Muscle layer of colon (tissue), 2 donors: ENCODE measurements around the gene SLC17A7.
"Not testable (repeated sequence)": the region's sequence is repeated elsewhere in the genome, so short reads cannot be mapped to it uniquely, and the experiment has no call there.

Experiments
- H3K27ac ChIP-seq: one replicate; pipeline ENCODE4 v1.7.0; 2013; ENCODE audit warnings: low read depth, mild to moderate bottlenecking, low read length, moderate library complexity
- H3K27me3 ChIP-seq, 2 donors: one replicate each; pipeline ENCODE4 v1.7.0; 2013; ENCODE audit warnings: low read length in 2 of 2, mild to moderate bottlenecking in 2 of 2; ENCODE audit not compliant: insufficient read depth in 2 of 2, control insufficient read depth in 1 of 2
- H3K36me3 ChIP-seq: one replicate; pipeline ENCODE4 v1.7.0; 2013; ENCODE audit warnings: mild to moderate bottlenecking, low read length; ENCODE audit not compliant: insufficient read depth
- H3K4me1 ChIP-seq: one replicate; pipeline ENCODE4 v1.7.0; 2013; ENCODE audit warnings: mild to moderate bottlenecking, low read length; ENCODE audit not compliant: insufficient read depth
- H3K4me3 ChIP-seq, 2 donors: one replicate each; pipeline ENCODE4 v1.7.0; 2013; ENCODE audit warnings: low read length in 2 of 2, low read depth in 1 of 2, mild to moderate bottlenecking in 1 of 2, moderate library complexity in 1 of 2
- H3K9ac ChIP-seq: one replicate; pipeline ENCODE4 v1.7.0; 2013; ENCODE audit warnings: low read length
- H3K9me3 ChIP-seq: one replicate; pipeline ENCODE4 v1.7.0; 2013; ENCODE audit warnings: mild to moderate bottlenecking, low read length
- donor health status: abdominal sarcoma.
- donor health status: Adenocarcinoma of cecum.

SLC17A7 gene

DNA sequence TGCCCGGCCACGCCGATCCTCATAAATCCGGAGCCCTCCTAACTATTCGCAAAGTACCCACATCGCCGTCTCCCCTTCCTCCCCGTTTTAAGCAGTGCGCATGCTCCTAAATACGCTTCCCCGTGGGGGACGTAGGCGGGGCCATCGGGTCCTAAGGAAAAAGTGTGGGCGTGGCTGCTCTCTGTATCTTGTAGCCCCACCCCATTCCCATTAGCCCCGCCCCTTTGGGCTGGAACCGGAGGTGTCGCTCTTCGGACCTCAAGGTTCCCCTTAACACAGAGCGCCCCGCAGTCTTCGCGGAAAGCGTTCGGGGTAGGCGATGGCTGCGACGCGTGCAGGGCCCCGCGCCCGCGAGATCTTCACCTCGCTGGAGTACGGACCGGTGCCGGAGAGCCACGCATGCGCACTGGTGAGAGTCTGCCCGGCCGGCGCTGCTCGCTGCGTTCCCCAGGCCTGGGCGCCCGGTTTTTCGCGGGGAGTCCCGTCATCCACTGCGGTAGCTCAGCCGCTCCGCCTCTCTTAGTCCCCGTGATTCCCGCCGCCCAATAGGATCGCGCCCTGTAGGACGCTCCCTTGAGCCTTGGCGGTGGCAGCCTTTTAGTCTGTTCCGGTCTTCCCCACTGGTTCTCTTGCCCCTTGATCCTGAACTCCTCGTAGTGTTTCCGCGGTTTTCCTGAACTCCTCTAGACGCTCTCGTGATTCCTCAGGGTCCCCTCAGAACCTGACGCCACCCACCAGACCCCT is 11.9 kb upstream of the SLC17A7 start, which contains the start of gene ALDH16A1:
Gene ALDH16A1, plus strand, starts transcription at position 213 of the 744 bp plus-strand sequence. Its CDS starts 107 bp downstream, at position 320.
- H3K27me3 ChIP-seq = no peaks in the 10 kb centered on the region
- H3K4me3 ChIP-seq = peak within 1 kb of the TSS; percentile 40 to 91
- H3K9ac ChIP-seq = peak within 1 kb of the TSS; percentile 86
- no peaks in the 10 kb centered on the region for H3K9me3 ChIP-seq
- H3K36me3 ChIP-seq = peaks cover 10% of the 10 kb centered on the region
- H3K27ac ChIP-seq = peak within 1 kb of the TSS; percentile 75
- peaks cover 12% of the 10 kb centered on the region for H3K4me1 ChIP-seq

- Histone ChIP-seq H3K36me3 (peaks cover 12% of the 10 kb centered on the region), H3K27ac (peak within 1 kb of the TSS; percentile 75), H3K9ac (peak within 1 kb of the TSS; percentile 81), H3K4me1 (peaks cover 12% of the 10 kb centered on the region), H3K27me3 (no peaks in the 10 kb centered on the region), H3K4me3 (peak within 1 kb of the TSS; percentile 76 to 91), H3K9me3 (no peaks in the 10 kb centered on the region)
Observed at GRCh38 chr19:49451430-49452181, 10.3 kb upstream of the SLC17A7 start, which contains the start of gene PIH1D1. Gene PIH1D1, minus strand, starts transcription at chr19:49451814. Its CDS starts 240 bp downstream, at chr19:49451574.

- Histone ChIP-seq H3K27ac (no peak overlapping the region), H3K4me1 (peaks cover 12% of the 10 kb centered on the region), H3K27me3 (no peaks in the 10 kb centered on the region), H3K4me3 (peak overlapping the region in 1 of 2 donors; percentile 91), H3K9ac (no peak overlapping the region), H3K36me3 (peaks cover 15% of the 10 kb centered on the region), H3K9me3 (no peaks in the 10 kb centered on the region)
Observed at GRCh38 chr19:49450405-49450804, 9.1 kb upstream of the SLC17A7 start.

DNA sequence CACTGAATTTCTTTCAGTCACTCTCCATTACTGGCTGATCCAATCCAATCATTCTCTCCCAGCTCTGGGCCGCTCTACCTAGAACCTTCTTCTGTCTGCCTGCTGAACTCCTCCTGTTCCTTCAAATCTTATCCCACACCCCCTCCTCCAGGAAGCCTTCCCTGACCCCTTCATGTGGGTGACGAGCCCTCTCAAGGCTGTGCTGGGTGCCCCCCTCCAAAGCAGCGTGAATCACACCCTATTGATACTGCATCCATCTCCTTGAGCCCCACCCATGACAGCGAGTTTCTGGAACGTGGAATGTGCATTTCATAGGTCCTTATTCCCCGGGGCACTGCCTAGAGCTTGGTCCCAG is 7.1 kb upstream of the SLC17A7 start:
- Histone ChIP-seq H3K4me1 (peaks cover 3% of the 10 kb centered on the region), H3K27ac (no peak overlapping the region), H3K9me3 (no peaks in the 10 kb centered on the region), H3K4me3 (no peak overlapping the region), H3K27me3 (no peaks in the 10 kb centered on the region), H3K36me3 (peaks cover 15% of the 10 kb centered on the region), H3K9ac (no peak overlapping the region)

- no peak overlapping the region for H3K4me3 ChIP-seq
- no peak overlapping the region for H3K9ac ChIP-seq
- no peak overlapping the region for H3K27ac ChIP-seq
- H3K27me3 ChIP-seq = peaks cover 0 to 6% of the 10 kb centered on the region in 2 donors
- no peaks in the 10 kb centered on the region for H3K9me3 ChIP-seq
- peaks cover 15% of the 10 kb centered on the region for H3K36me3 ChIP-seq
- H3K4me1 ChIP-seq = peaks cover 3% of the 10 kb centered on the region
Observed at GRCh38 chr19:49447485-49448431, 6.4 kb upstream of the SLC17A7 start.

DNA sequence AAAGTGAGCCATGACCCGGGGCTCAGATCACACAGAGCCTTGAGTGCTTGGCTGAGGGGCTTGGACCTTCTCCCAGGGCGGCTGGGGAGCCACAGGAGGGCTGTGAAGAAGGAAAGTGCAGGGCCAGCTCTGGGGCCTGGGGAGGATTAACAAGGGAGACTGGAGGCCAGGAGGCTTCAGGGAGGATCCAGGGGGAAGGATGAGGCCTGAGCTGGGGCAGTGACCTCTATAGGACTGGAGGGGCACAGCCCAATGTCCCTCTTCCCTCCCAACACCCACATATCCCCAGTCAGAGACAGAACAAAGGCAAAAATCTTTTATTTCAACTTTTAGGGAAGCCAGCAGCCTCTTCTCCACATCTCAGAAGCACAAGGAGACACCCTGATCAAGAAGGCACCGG is 4.7 kb upstream of the SLC17A7 start:
- Histone ChIP-seq H3K27ac (no peak overlapping the region), H3K4me1 (peaks cover 3% of the 10 kb centered on the region), H3K9me3 (no peaks in the 10 kb centered on the region), H3K9ac (no peak overlapping the region), H3K27me3 (peaks cover 7 to 21% of the 10 kb centered on the region in 2 donors), H3K36me3 (peaks cover 15% of the 10 kb centered on the region), H3K4me3 (no peak overlapping the region)

GRCh38 chr19:49444100-49444700 is 2.9 kb upstream of the SLC17A7 start:
- H3K9me3 ChIP-seq, H3K9ac ChIP-seq, H3K4me3 ChIP-seq, H3K27ac ChIP-seq, H3K4me1 ChIP-seq: not testable (repeated sequence)
- Histone ChIP-seq H3K36me3 (peaks cover 12% of the 10 kb centered on the region), H3K27me3 (peaks cover 17 to 39% of the 10 kb centered on the region in 2 donors)

DNA sequence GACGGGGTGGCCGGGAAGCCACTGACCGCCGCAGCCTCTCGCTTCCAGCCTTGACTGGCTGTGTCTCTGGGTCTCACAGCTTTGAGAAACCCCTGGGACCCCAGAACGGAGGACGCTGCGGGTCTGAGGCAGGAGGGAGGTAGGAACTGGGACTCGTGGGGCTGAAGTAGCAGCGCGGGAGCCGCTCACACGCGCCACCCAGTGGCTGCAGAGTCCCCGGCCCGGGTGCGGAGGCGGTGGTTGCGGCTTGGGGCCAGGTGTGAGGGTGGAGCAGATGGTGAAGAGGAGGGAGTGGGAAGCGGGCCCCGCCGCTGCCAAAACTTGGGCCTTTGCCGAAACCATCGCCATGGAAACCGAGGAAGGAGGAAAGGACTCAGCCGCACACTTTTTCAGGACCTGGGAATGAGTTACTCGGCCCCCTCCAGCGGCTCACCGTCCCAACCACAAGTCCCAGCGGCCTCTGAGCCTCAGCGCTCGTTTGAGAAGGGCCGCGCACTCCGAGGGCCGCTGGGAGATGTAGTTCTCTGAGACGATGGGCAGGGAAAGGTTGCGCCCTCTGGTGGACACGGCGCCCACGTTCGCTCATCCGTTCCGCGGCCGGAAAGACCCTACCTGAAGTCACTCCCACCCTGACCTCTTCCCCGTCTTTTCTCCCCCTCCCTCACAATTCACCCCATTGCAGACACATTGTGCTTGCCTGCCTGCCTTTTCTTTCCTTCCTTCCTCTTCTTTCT is 2.2 kb upstream of the SLC17A7 start:
- H3K27me3 ChIP-seq = peaks cover 23 to 45% of the 10 kb centered on the region in 2 donors
- peak overlapping the region; percentile 57 to 67 for H3K4me3 ChIP-seq
- no peak overlapping the region for H3K9ac ChIP-seq
- no peak overlapping the region for H3K27ac ChIP-seq
- H3K4me1 ChIP-seq = no peaks in the 10 kb centered on the region
- H3K9me3 ChIP-seq = no peaks in the 10 kb centered on the region
- H3K36me3 ChIP-seq = peaks cover 5% of the 10 kb centered on the region

DNA sequence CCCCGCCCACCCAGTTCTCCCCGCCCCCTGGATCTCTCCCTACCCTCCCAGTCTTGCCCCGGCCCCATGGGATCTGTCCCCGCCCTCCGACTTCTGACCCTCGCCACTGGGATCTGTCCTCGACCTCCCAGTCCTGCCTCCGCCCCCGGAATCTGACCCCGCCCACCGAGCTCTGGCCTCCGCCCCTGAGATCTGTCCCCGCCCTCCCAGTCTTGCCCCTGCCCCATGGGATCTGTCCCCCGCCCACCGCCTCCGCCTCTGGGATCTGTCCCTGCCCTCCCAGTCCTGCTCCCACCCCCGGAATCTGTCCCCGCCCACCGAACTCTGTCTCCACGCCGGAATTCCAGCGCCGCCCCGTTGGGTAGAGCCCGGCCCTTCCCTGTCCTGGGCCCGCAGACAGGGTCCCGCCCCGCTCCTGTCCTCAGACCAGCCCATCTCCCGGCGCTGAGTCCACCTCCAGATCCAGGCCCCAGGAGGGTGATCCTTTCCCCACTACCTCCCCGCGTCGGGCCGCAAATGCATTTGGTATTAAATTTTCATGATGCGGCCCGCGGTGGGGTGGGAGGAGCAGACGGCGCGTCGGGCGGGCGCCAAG is 1.5 kb upstream of the SLC17A7 start:
- H3K4me1 ChIP-seq = no peaks in the 10 kb centered on the region
- no peaks in the 10 kb centered on the region for H3K9me3 ChIP-seq
- H3K36me3 ChIP-seq = peaks cover 4% of the 10 kb centered on the region
- peaks cover 23 to 51% of the 10 kb centered on the region in 2 donors for H3K27me3 ChIP-seq
- H3K4me3 ChIP-seq = peak overlapping the region; percentile 57 to 67
- no peak overlapping the region for H3K27ac ChIP-seq
- H3K9ac ChIP-seq = no peak overlapping the region

GRCh38 chr19:49442354-49442753 is 1.0 kb upstream of the SLC17A7 start:
- Histone ChIP-seq H3K4me3 (no peak overlapping the region), H3K9ac (no peak overlapping the region), H3K9me3 (no peaks in the 10 kb centered on the region), H3K27me3 (peaks cover 23 to 55% of the 10 kb centered on the region in 2 donors), H3K36me3 (peaks cover 4% of the 10 kb centered on the region), H3K4me1 (no peaks in the 10 kb centered on the region), H3K27ac (no peak overlapping the region)
